Trophoblast cell (in vitro differentiated cells and primary cell): ENCODE data around the gene PEPD.

Experiments used
- DNase-seq, 2 donors: peaks; one replicate each; pipeline ENCODE4 v3.0.0-alpha.2; 2016
- H2AFZ ChIP-seq: 2 replicates; pipeline ENCODE4 v1.6.1; 2013; ENCODE audit warnings: low read length, moderate library complexity, mild to moderate bottlenecking; ENCODE audit not compliant: insufficient read depth, poor library complexity
- H2AK5ac ChIP-seq: 2 replicates; pipeline ENCODE4 v1.6.1; 2013; ENCODE audit warnings: mild to moderate bottlenecking, low read length
- H2BK120ac ChIP-seq: 2 replicates; pipeline ENCODE4 v1.6.1; 2013; ENCODE audit warnings: low read length, mild to moderate bottlenecking, moderate library complexity; ENCODE audit not compliant: insufficient read depth, poor library complexity
- H2BK12ac ChIP-seq: 2 replicates; pipeline ENCODE4 v1.6.1; 2013; ENCODE audit warnings: mild to moderate bottlenecking, low read length, moderate library complexity
- H2BK5ac ChIP-seq: 2 replicates; pipeline ENCODE4 v1.6.1; 2013; ENCODE audit warnings: low read length, low read depth, moderate library complexity, mild to moderate bottlenecking; ENCODE audit not compliant: poor library complexity
- H3K14ac ChIP-seq: 2 replicates; pipeline ENCODE4 v1.6.1; 2013; ENCODE audit warnings: mild to moderate bottlenecking, low read length
- H3K18ac ChIP-seq: 2 replicates; pipeline ENCODE4 v1.6.1; 2013; ENCODE audit warnings: mild to moderate bottlenecking, low read length
- H3K23ac ChIP-seq: 2 replicates; pipeline ENCODE4 v1.6.1; 2013; ENCODE audit warnings: low read length
- H3K27ac ChIP-seq: 2 replicates; pipeline ENCODE4 v1.5.1; 2013; ENCODE audit warnings: low read depth, mild to moderate bottlenecking, inconsistent platforms, low read length, moderate library complexity
- H3K27me3 ChIP-seq: 2 replicates; pipeline ENCODE4 v1.6.1; 2013; ENCODE audit warnings: inconsistent platforms, mild to moderate bottlenecking, low read length, moderate library complexity; ENCODE audit not compliant: insufficient read depth
- H3K36me3 ChIP-seq, 2 experiments: 1 replicate in 1 of 2; 2 replicates in 1 of 2; pipeline ENCODE4 v1.6.1; 2013; ENCODE audit warnings: low read length in 2 of 2, mild to moderate bottlenecking in 2 of 2, moderate library complexity in 1 of 2; ENCODE audit not compliant: insufficient read depth in 2 of 2, control insufficient read depth in 1 of 2
- H3K4ac ChIP-seq: 2 replicates; pipeline ENCODE4 v1.6.1; 2013; ENCODE audit warnings: low read depth, mild to moderate bottlenecking, low read length, moderate library complexity
- H3K4me1 ChIP-seq, 2 experiments: 1 replicate in 1 of 2; 2 replicates in 1 of 2; pipeline ENCODE4 v1.6.1; 2013; ENCODE audit warnings: low read length in 2 of 2, mild to moderate bottlenecking in 2 of 2, moderate library complexity in 1 of 2; ENCODE audit not compliant: insufficient read depth in 2 of 2, control insufficient read depth in 1 of 2
- H3K4me2 ChIP-seq: 2 replicates; pipeline ENCODE4 v1.6.1; 2013; ENCODE audit warnings: inconsistent platforms, mild to moderate bottlenecking, low read length, moderate library complexity
- H3K4me3 ChIP-seq: 2 replicates; pipeline ENCODE4 v1.5.1; 2013; ENCODE audit warnings: mild to moderate bottlenecking, low read depth, low read length, inconsistent platforms
- H3K79me1 ChIP-seq: one replicate; pipeline ENCODE4 v1.6.1; 2013; ENCODE audit warnings: low read length
- H3K79me2 ChIP-seq: 2 replicates; pipeline ENCODE4 v1.6.1; 2013; ENCODE audit warnings: low read length, mild to moderate bottlenecking; ENCODE audit not compliant: control insufficient read depth, insufficient read depth, poor library complexity
- H3K9ac ChIP-seq: 2 replicates; pipeline ENCODE4 v1.6.1; 2013; ENCODE audit warnings: mild to moderate bottlenecking, low read length
- H3K9me3 ChIP-seq: 2 replicates; pipeline ENCODE4 v1.6.1; 2013; ENCODE audit warnings: low read depth, mild to moderate bottlenecking, control low read depth, inconsistent platforms, low read length; ENCODE audit not compliant: insufficient read depth
- H4K12ac ChIP-seq: 2 replicates; pipeline ENCODE4 v1.6.1; 2013; ENCODE audit warnings: low read depth, mild to moderate bottlenecking, low read length, moderate library complexity
- H4K8ac ChIP-seq: 2 replicates; pipeline ENCODE4 v1.6.1; 2013; ENCODE audit warnings: low read depth, mild to moderate bottlenecking, low read length, moderate library complexity
- H4K91ac ChIP-seq: one replicate; pipeline ENCODE4 v1.6.1; 2013; ENCODE audit warnings: low read depth, mild to moderate bottlenecking, low read length, moderate library complexity
- WGBS: extraction: QIAGEN DNeasy Blood & Tissue Kit; methylation state at CpG from one replicate; pipeline ENCODE4 v1.1.7; 2013; ENCODE audit warnings: missing lambda C conversion rate; ENCODE audit not compliant: insufficient read length, insufficient coverage; ENCODE audit errors: extremely low coverage; 5-methylcytosine and 5-hydroxymethylcytosine counted together

PEPD gene

DNA sequence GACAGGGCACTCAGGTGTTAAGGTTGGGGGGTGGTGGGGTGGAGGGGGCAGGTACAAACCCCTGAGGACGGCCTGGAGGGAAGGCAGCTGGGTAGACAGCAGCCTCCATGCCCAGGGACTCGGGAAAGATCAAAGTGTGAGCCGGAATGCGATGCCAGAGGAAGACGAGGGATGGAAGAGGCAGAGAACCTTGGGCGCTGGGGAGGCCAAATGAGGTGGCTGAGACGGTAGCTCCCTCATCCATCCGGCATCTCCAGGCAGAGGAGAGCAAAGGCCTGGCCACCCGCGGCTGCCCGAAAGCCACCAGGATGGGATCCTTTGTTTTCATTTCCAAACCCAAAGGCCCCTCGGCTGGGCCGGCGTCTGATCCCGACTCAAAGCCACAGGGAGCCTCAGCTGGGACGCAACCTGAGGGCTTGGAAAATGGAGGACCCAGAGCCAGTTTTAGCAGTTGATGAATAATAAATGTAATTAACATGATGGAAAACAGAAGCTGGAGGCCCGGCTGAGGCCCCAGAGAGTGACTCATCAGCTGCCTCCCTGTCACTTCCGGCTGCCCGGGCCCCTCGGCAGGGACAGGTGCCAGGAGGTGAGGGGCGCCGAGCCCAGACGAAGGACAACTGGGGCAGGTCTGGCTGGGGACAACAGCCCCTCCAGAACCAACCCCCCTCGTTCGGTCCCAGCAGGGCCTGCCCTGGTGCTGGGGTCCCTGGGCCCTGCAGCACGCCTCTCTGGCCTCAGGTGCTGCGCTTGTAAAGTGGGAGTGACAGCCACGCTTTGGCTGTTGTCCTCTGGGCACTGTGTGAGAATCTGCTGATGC, 86.5 kb downstream of the PEPD start:
- no peak for DNase-seq
- Histone ChIP-seq H2BK5ac (no peak overlapping the region), H3K4me2 (no peak overlapping the region), H3K27ac (no peak overlapping the region), H3K79me1 (no peaks in the 10 kb centered on the region), H3K23ac (no peak overlapping the region), H3K4me1 (peaks cover 2 to 3% of the 10 kb centered on the region in 2 experiments), H3K18ac (no peak overlapping the region), H4K91ac (no peak overlapping the region), H3K14ac (no peak overlapping the region), H3K9me3 (no peaks in the 10 kb centered on the region), H3K9ac (no peak overlapping the region), H3K79me2 (no peaks in the 10 kb centered on the region), H4K8ac (no peak overlapping the region), H2BK12ac (no peak overlapping the region), H2AFZ (no peak overlapping the region), H4K12ac (no peak overlapping the region), H3K4me3 (no peak overlapping the region), H3K27me3 (no peaks in the 10 kb centered on the region), H2BK120ac (no peak overlapping the region), H2AK5ac (no peak overlapping the region), H3K36me3 (no peaks in the 10 kb centered on the region), H3K4ac (no peak overlapping the region)
- no CpG with 5 or more reads among the region's 28 CpGs for WGBS

DNA sequence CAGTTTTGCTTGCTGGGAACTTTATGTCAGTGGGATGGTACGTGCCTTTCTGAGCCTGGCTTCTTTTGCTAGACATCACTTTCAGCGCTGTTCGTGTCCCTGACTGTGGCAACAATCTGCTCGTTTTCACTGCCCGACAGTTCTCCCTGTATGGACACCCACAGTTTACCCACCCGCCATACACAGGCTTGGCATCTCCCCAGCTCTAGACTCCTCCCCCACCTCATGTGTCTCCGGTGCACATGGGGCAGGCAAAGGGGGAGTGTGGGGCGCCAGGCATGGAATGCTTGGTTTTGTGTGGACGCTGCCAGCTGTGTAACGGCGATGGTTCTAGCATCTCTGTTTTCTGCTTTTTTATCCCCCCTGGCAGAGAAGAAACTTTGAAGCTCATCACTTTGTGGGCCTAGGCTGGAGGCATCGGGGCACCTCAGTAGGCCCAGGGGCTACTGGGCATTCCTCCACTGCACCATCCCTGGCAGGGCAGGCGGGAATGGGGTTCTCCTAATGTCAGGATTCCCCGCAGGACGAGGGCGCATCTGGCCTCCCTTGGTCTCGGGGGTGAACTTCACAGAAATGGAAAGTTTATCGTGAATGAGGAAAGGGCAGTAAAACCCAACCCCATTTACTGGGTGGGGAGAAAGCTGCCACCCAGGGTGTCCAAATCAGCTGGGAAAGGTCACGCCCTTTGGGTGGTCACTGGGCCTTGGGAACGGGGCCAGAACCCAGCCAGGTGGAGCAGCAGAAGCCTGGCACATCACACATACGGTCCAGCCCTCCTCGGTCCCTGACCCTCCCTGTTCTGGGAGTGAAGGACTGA, 87.3 kb downstream of the PEPD start:
- Histone ChIP-seq H3K14ac (no peak overlapping the region), H3K79me2 (no peaks in the 10 kb centered on the region), H4K12ac (no peak overlapping the region)

DNA sequence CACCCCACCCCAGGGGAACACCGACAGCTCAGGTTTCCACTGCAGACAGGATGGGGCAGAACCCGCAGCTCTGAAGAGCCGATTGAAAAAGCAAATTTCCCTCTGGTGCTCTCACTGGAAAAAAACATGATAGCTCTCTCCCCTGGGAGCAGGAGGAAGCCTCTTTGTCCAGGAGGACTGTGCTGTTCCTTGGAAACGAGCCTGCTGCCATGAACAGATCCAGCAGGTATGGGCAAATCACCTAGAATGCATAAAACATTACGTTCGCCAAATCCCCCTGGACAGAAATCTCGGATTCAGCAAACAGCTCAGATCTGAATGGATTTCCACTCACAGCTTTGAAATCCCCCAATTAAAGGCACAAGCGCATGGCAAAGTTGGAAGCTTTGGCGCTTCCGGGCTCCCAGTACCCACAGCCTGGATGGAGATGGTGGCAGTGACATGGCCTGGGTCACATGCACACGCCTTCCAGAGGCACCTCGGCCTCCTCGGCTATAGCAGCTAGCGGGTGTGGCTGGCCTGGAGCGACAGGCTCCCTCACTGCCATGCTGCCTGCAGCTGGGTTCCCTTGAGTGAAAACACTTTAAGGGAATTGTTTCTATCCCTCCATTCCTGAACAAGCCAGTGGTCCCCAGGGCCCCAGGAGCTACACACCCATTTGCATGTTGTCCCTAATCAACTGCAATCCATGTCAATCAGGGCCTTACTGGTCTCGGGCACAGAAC, 89.0 kb downstream of the PEPD start:
- Histone ChIP-seq H3K4me3 (no peak overlapping the region), H3K9me3 (no peaks in the 10 kb centered on the region), H3K36me3 (no peaks in the 10 kb centered on the region), H3K27me3 (no peaks in the 10 kb centered on the region), H2BK120ac (no peak overlapping the region), H3K4me1 (peaks cover 2 to 3% of the 10 kb centered on the region in 2 experiments), H4K12ac (no peak overlapping the region), H3K27ac (no peak overlapping the region), H3K79me1 (no peaks in the 10 kb centered on the region), H4K91ac (no peak overlapping the region), H2AFZ (no peak overlapping the region), H3K79me2 (no peaks in the 10 kb centered on the region), H3K18ac (no peak overlapping the region), H2AK5ac (no peak overlapping the region), H3K9ac (no peak overlapping the region), H3K14ac (no peak overlapping the region), H2BK12ac (no peak overlapping the region), H3K4ac (no peak overlapping the region), H3K4me2 (no peak overlapping the region), H3K23ac (no peak overlapping the region), H2BK5ac (no peak overlapping the region), H4K8ac (no peak overlapping the region)
- no peak for DNase-seq
- no CpG with 5 or more reads among the region's 16 CpGs for WGBS

More for the DNA sequence above, 87.3 kb downstream of the PEPD start:
- Histone ChIP-seq H3K36me3 (no peaks in the 10 kb centered on the region), H2BK120ac (no peak overlapping the region), H3K9ac (no peak overlapping the region), H3K4me1 (peaks cover 2 to 3% of the 10 kb centered on the region in 2 experiments), H2AK5ac (no peak overlapping the region), H2AFZ (no peak overlapping the region), H4K8ac (no peak overlapping the region), H2BK5ac (no peak overlapping the region), H3K79me1 (no peaks in the 10 kb centered on the region), H2BK12ac (no peak overlapping the region), H3K4me3 (no peak overlapping the region), H3K9me3 (no peaks in the 10 kb centered on the region), H3K27ac (no peak overlapping the region), H3K4me2 (no peak overlapping the region), H3K27me3 (no peaks in the 10 kb centered on the region), H3K4ac (no peak overlapping the region), H3K18ac (no peak overlapping the region), H3K23ac (no peak overlapping the region), H4K91ac (no peak overlapping the region)
- no peak for DNase-seq
- no CpG with 5 or more reads among the region's 22 CpGs for WGBS

DNA sequence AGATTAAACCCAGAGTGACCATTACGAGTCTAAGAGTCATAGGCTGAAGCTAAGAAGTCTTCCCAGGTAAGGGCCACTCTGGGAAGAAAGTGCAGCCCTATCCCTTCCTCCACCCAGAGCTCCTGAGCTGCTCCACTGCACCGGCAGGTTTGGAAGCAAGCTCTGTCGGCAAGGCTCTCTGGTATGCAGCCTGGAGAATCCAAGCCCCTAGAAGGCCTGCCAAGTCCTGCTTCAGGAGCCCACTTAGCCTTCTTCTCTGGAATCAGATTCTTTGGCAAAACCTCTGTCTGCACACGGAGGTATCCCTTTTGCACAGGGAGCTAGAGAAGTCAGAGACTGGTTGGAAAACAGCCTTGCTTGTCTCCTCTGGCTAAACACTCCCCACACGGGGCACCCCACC, 89.6 kb downstream of the PEPD start:
- H2BK120ac ChIP-seq, result no peak overlapping the region
- no peak for DNase-seq
- no peak overlapping the region for H3K4ac ChIP-seq
- no peak overlapping the region for H3K23ac ChIP-seq
- no peak overlapping the region for H2AK5ac ChIP-seq
- no peak overlapping the region for H4K91ac ChIP-seq
- no peak overlapping the region for H2BK5ac ChIP-seq
- H4K8ac ChIP-seq, result no peak overlapping the region
- H4K12ac ChIP-seq, result no peak overlapping the region
- no peaks in the 10 kb centered on the region for H3K27me3 ChIP-seq
- H3K36me3 ChIP-seq, result no peaks in the 10 kb centered on the region
- no peak overlapping the region for H3K4me3 ChIP-seq
- H3K79me1 ChIP-seq, result no peaks in the 10 kb centered on the region
- H2AFZ ChIP-seq, result no peak overlapping the region
- no peaks in the 10 kb centered on the region for H3K79me2 ChIP-seq
- H3K14ac ChIP-seq, result no peak overlapping the region
- H3K9ac ChIP-seq, result no peak overlapping the region
- H3K18ac ChIP-seq, result no peak overlapping the region
- H3K4me1 ChIP-seq, result peaks cover 2 to 3% of the 10 kb centered on the region in 2 experiments
- H3K9me3 ChIP-seq, result no peaks in the 10 kb centered on the region
- no peak overlapping the region for H3K4me2 ChIP-seq
- WGBS, result no CpG with 5 or more reads among the region's 5 CpGs
- H3K27ac ChIP-seq, result no peak overlapping the region
- H2BK12ac ChIP-seq, result no peak overlapping the region
